ENCODE results near the gene HEYL. TPM values are rescaled to one million over a fixed set of nuclear protein-coding genes. Genes with fewer than 3 reads are reported as not detected.

Gene HEYL
- total and polyA plus RNA-seq, 9 of the 15 experiments (the other 6 are each of a cell fraction or from before 2014, with no cell fraction given): 0.13 to 0.89 (median 0.25) TPM

DNA sequence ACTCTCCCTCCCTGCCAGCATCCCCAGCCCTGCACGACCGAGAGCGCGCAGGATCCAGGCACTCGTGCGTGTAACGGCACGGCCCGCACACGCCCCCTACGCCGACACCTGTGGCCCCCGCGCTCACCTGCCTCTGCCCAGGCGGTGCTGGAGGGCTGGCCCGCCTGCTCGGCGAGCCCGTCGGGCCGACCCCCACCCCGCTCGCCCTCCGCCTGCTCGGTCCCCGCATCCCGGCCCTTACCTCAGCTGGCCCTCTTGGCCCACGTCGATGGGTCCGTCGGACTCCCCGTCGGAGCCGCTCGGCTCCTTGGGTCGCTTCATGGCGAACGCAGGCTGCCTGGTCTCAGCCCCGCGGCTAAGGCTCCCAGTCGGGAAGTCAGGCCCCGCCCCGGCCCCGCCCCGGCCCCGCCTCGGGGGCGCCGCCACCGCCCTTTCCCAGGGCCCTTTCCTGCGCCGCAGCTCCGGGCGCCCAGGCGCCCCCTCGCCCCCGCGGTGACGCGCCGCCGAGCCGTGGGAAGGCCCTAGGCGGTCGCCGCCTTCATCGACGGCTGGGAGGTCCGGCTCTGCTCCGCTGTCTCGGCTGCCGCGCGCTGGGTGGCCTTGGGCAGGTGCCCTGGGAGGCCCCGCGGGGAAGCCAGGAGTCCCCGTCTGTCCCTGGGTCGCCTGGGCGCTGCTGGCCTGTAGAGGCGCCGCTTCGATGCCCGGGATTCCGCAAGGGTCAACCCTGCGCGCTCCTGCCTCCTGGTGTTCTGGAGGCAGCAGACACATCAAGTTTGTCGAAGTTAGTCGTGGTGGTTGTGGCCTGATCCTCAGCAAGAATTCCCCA lies at the start of gene HEYL (continued):
- TF ChIP-seq, protein P1, sequence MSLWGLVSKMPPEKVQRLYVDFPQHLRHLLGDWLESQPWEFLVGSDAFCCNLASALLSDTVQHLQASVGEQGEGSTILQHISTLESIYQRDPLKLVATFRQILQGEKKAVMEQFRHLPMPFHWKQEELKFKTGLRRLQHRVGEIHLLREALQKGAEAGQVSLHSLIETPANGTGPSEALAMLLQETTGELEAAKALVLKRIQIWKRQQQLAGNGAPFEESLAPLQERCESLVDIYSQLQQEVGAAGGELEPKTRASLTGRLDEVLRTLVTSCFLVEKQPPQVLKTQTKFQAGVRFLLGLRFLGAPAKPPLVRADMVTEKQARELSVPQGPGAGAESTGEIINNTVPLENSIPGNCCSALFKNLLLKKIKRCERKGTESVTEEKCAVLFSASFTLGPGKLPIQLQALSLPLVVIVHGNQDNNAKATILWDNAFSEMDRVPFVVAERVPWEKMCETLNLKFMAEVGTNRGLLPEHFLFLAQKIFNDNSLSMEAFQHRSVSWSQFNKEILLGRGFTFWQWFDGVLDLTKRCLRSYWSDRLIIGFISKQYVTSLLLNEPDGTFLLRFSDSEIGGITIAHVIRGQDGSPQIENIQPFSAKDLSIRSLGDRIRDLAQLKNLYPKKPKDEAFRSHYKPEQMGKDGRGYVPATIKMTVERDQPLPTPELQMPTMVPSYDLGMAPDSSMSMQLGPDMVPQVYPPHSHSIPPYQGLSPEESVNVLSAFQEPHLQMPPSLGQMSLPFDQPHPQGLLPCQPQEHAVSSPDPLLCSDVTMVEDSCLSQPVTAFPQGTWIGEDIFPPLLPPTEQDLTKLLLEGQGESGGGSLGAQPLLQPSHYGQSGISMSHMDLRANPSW (CRISPR knock-in tag; IDR thresholded peaks at IDR 0.05): no peak; the same call in 1 of the 2 replicates
- TF ChIP-seq ZNF217 (CRISPR knock-in tag; IDR thresholded peaks at IDR 0.05) (no peak), BRCA1 (IDR thresholded peaks at IDR 0.05) (no peak), BRCA1 (CRISPR knock-in tag; IDR thresholded peaks at IDR 0.05) (0 out of 2 replicates have a peak, but pooled peaks have one; percentile 73), RBM17 (IDR thresholded peaks at IDR 0.05; ENCODE audit: borderline replicate concordance, low read depth, low read length) (no peak), ZNF232 (CRISPR knock-in tag; IDR thresholded peaks at IDR 0.05) (no peak), MEF2A (IDR thresholded peaks at IDR 0.05; ENCODE audit: control insufficient read depth, low read depth, low read length) (no peak), ZNF707 (CRISPR knock-in tag; conservative IDR thresholded peaks at IDR 0.05) (no peak), GTF2A2 (tag; IDR thresholded peaks at IDR 0.05) (no peak), XRCC5 (IDR thresholded peaks at IDR 0.05; ENCODE audit: low read depth, low read length) (no peak), PPARD (CRISPR knock-in tag; IDR thresholded peaks at IDR 0.05) (no peak), DIDO1 (tag; IDR thresholded peaks at IDR 0.05; ENCODE audit: low read depth) (no peak), SMAD3 (CRISPR knock-in tag; conservative IDR thresholded peaks at IDR 0.05) (no peak), BRD9 (IDR thresholded peaks at IDR 0.05; ENCODE audit: low read depth, partially characterized antibody) (no peak), SRSF7 (optimal IDR thresholded peaks at IDR 0.05; ENCODE audit: low read depth, low read length) (no peak)
- TF ChIP-seq, protein P2, sequence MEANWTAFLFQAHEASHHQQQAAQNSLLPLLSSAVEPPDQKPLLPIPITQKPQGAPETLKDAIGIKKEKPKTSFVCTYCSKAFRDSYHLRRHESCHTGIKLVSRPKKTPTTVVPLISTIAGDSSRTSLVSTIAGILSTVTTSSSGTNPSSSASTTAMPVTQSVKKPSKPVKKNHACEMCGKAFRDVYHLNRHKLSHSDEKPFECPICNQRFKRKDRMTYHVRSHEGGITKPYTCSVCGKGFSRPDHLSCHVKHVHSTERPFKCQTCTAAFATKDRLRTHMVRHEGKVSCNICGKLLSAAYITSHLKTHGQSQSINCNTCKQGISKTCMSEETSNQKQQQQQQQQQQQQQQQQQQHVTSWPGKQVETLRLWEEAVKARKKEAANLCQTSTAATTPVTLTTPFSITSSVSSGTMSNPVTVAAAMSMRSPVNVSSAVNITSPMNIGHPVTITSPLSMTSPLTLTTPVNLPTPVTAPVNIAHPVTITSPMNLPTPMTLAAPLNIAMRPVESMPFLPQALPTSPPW (CRISPR knock-in tag; IDR thresholded peaks at IDR 0.05): peak; percentile 81
- TF ChIP-seq, protein P3, sequence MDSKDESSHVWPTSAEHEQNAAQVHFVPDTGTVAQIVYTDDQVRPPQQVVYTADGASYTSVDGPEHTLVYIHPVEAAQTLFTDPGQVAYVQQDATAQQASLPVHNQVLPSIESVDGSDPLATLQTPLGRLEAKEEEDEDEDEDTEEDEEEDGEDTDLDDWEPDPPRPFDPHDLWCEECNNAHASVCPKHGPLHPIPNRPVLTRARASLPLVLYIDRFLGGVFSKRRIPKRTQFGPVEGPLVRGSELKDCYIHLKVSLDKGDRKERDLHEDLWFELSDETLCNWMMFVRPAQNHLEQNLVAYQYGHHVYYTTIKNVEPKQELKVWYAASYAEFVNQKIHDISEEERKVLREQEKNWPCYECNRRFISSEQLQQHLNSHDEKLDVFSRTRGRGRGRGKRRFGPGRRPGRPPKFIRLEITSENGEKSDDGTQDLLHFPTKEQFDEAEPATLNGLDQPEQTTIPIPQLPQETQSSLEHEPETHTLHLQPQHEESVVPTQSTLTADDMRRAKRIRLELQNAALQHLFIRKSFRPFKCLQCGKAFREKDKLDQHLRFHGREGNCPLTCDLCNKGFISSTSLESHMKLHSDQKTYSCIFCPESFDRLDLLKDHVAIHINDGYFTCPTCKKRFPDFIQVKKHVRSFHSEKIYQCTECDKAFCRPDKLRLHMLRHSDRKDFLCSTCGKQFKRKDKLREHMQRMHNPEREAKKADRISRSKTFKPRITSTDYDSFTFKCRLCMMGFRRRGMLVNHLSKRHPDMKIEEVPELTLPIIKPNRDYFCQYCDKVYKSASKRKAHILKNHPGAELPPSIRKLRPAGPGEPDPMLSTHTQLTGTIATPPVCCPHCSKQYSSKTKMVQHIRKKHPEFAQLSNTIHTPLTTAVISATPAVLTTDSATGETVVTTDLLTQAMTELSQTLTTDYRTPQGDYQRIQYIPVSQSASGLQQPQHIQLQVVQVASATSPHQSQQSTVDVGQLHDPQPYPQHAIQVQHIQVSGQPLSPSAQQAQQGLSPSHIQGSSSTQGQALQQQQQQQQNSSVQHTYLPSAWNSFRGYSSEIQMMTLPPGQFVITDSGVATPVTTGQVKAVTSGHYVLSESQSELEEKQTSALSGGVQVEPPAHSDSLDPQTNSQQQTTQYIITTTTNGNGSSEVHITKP (IDR thresholded peaks at IDR 0.05; ENCODE audit: partially characterized antibody): no peak
- TF ChIP-seq, protein P4, sequence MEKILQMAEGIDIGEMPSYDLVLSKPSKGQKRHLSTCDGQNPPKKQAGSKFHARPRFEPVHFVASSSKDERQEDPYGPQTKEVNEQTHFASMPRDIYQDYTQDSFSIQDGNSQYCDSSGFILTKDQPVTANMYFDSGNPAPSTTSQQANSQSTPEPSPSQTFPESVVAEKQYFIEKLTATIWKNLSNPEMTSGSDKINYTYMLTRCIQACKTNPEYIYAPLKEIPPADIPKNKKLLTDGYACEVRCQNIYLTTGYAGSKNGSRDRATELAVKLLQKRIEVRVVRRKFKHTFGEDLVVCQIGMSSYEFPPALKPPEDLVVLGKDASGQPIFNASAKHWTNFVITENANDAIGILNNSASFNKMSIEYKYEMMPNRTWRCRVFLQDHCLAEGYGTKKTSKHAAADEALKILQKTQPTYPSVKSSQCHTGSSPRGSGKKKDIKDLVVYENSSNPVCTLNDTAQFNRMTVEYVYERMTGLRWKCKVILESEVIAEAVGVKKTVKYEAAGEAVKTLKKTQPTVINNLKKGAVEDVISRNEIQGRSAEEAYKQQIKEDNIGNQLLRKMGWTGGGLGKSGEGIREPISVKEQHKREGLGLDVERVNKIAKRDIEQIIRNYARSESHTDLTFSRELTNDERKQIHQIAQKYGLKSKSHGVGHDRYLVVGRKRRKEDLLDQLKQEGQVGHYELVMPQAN (IDR thresholded peaks at IDR 0.05; ENCODE audit: borderline replicate concordance): no peak

Measured in K562 (cell line).